IMR-90 (cell line): ENCODE measurements around the gene VAC14. TPM values are rescaled to one million over a fixed set of nuclear protein-coding genes. Genes with fewer than 3 reads are reported as not detected.

Experiments used
- ATAC-seq: fragments of 200-7000 bp; cut with Tn5 transposase; 2 replicates; pipeline ENCODE4 v1.9.1; 2020; ENCODE audit warnings: low read depth, mild to moderate bottlenecking, moderate library complexity
- BruUV-seq: library from RNA; stranded (reverse); fragments of 400-500 nt; replicated peaks from 2 replicates; lab custom pipeline; 2021; lab: Mats Ljungman, UMichigan
- CTCF ChIA-PET: fragments of 300-600 bp; formaldehyde crosslinking; extraction: SDS; loops from one replicate; lab custom pipeline; 2021; ENCODE audit warnings: antibody characterized with exemption; lab: Yijun Ruan, JAX
- POLR2A ChIA-PET: fragments of 300-600 bp; sonication (Branson Sonifier 250); formaldehyde crosslinking; loops from one replicate; lab custom pipeline; 2022; ENCODE audit warnings: antibody characterized with exemption; ENCODE audit not compliant: unreplicated experiment; lab: Charles Lee
- DNase-seq: peaks from one replicate; pipeline ENCODE4 v3.0.0; 2013
- H2AFZ ChIP-seq: replicated peaks from 2 replicates; pipeline ENCODE3; 2013; ENCODE audit warnings: low read length, mild to moderate bottlenecking; ENCODE audit not compliant: poor library complexity
- H2AK5ac ChIP-seq: 2 replicates; pipeline ENCODE4 v1.6.1; 2013; ENCODE audit warnings: low read depth, low read length, inconsistent platforms
- H2AK9ac ChIP-seq: replicated peaks from 2 replicates; pipeline ENCODE3; 2013; ENCODE audit warnings: mild to moderate bottlenecking, low read depth, low read length, moderate library complexity; ENCODE audit not compliant: poor library complexity
- H2BK120ac ChIP-seq: 2 replicates; pipeline ENCODE4 v1.6.1; 2013; ENCODE audit warnings: low read depth, low read length, inconsistent platforms
- H2BK15ac ChIP-seq: 3 replicates; pipeline ENCODE4 v1.6.1; 2013; ENCODE audit warnings: low read depth, low read length, inconsistent platforms
- H2BK20ac ChIP-seq: 2 replicates; pipeline ENCODE4 v1.6.1; 2013; ENCODE audit warnings: low read depth, mild to moderate bottlenecking, inconsistent platforms, low read length, moderate library complexity
- H2BK5ac ChIP-seq: 2 replicates; pipeline ENCODE4 v1.6.1; 2013; ENCODE audit warnings: mild to moderate bottlenecking, low read depth, low read length, inconsistent platforms; ENCODE audit not compliant: poor library complexity, severe bottlenecking
- H3K14ac ChIP-seq: replicated peaks from 2 replicates; pipeline ENCODE4 v1.6.1; 2013; ENCODE audit warnings: low read depth, low read length, inconsistent platforms
- H3K18ac ChIP-seq: 2 replicates; pipeline ENCODE4 v1.6.1; 2013; ENCODE audit warnings: low read depth, low read length, control low read depth
- H3K23ac ChIP-seq: 2 replicates; pipeline ENCODE4 v1.6.1; 2013; ENCODE audit warnings: low read depth, low read length, inconsistent platforms
- H3K27ac ChIP-seq: 2 replicates; pipeline ENCODE4 v1.5.1; 2013; ENCODE audit warnings: mild to moderate bottlenecking, control low read depth, low read length; ENCODE audit not compliant: insufficient read depth
- H3K27me3 ChIP-seq: 2 replicates; pipeline ENCODE4 v1.6.1; 2013; ENCODE audit warnings: low read length; ENCODE audit not compliant: control insufficient read depth, insufficient read depth
- H3K36me3 ChIP-seq: 2 replicates; pipeline ENCODE4 v1.6.1; 2013; ENCODE audit warnings: low read length, mixed read lengths; ENCODE audit not compliant: control insufficient read depth, insufficient read depth
- H3K4ac ChIP-seq: 2 replicates; pipeline ENCODE4 v1.6.1; 2013; ENCODE audit warnings: low read depth, low read length, inconsistent platforms
- H3K4me1 ChIP-seq: 2 replicates; pipeline ENCODE4 v1.6.1; 2013; ENCODE audit warnings: low read length, mixed read lengths; ENCODE audit not compliant: control insufficient read depth, insufficient read depth
- H3K4me2 ChIP-seq: 2 replicates; pipeline ENCODE4 v1.6.1; 2013; ENCODE audit warnings: low read depth, mild to moderate bottlenecking, control low read depth, low read length, moderate library complexity
- H3K4me3 ChIP-seq: 2 replicates; pipeline ENCODE4 v1.5.1; 2013; ENCODE audit warnings: low read depth, mild to moderate bottlenecking, control low read depth, low read length, moderate library complexity; ENCODE audit not compliant: insufficient read depth
- H3K56ac ChIP-seq: 2 replicates; pipeline ENCODE4 v1.6.1; 2013; ENCODE audit warnings: low read length, inconsistent platforms; ENCODE audit not compliant: insufficient read depth; ENCODE audit errors: extremely low read depth
- H3K79me1 ChIP-seq, 2 experiments: 2 replicates each; pipeline ENCODE4 v1.6.1; 2013; ENCODE audit warnings: low read length in 2 of 2, inconsistent platforms in 1 of 2, low read depth in 1 of 2
- H3K9ac ChIP-seq: 2 replicates; pipeline ENCODE4 v1.6.1; 2013; ENCODE audit warnings: low read depth, low read length, control low read depth
- H3K9me1 ChIP-seq: 2 replicates; pipeline ENCODE4 v1.6.1; 2013; ENCODE audit warnings: low read length, inconsistent platforms; ENCODE audit not compliant: insufficient read depth
- H3K9me3 ChIP-seq: 2 replicates; pipeline ENCODE4 v1.6.1; 2013; ENCODE audit warnings: low read length; ENCODE audit not compliant: control insufficient read depth, insufficient read depth
- H4K20me1 ChIP-seq: 2 replicates; pipeline ENCODE4 v1.6.1; 2013; ENCODE audit warnings: low read length, inconsistent platforms; ENCODE audit not compliant: insufficient read depth
- H4K5ac ChIP-seq: 2 replicates; pipeline ENCODE4 v1.6.1; 2013; ENCODE audit warnings: mild to moderate bottlenecking, low read depth, low read length, control low read depth
- H4K8ac ChIP-seq, 2 experiments: 2 replicates each; pipeline ENCODE4 v1.6.1; 2013; ENCODE audit warnings: low read depth in 2 of 2, low read length in 2 of 2, control low read depth in 1 of 2, inconsistent platforms in 1 of 2
- H4K91ac ChIP-seq: 2 replicates; pipeline ENCODE4 v1.6.1; 2013; ENCODE audit warnings: low read depth, low read length, inconsistent platforms; ENCODE audit not compliant: insufficient read depth
- BHLHE40 ChIP-seq: fragments of 150-350 bp; IDR thresholded peaks from 2 replicates; pipeline ENCODE4 v1.6.1; 2016; ENCODE audit warnings: mild to moderate bottlenecking, low read depth, low read length
- CEBPB ChIP-seq: IDR thresholded peaks from 2 replicates; pipeline ENCODE4 v1.6.1; 2012; ENCODE audit warnings: low read depth, low read length, improper control_type of control experiment
- ELK1 ChIP-seq: fragments of 150-350 bp; IDR thresholded peaks from 2 replicates; pipeline ENCODE4 v1.6.1; 2016; ENCODE audit warnings: low read depth, mild to moderate bottlenecking, low read length, moderate library complexity, borderline replicate concordance
- MAFK ChIP-seq: IDR thresholded peaks from 2 replicates; pipeline ENCODE4 v1.6.1; 2012; ENCODE audit warnings: low read depth, low read length, improper control_type of control experiment
- MAZ ChIP-seq: IDR thresholded peaks from 2 replicates; pipeline ENCODE4 v1.6.1; 2012; ENCODE audit warnings: low read depth, mild to moderate bottlenecking, low read length, improper control_type of control experiment, moderate library complexity, borderline replicate concordance
- MXI1 ChIP-seq: IDR thresholded peaks from 2 replicates; pipeline ENCODE4 v1.6.1; 2012; ENCODE audit warnings: low read depth, mild to moderate bottlenecking, low read length, moderate library complexity, borderline replicate concordance
- NFE2L2 ChIP-seq: fragments of 150-350 bp; IDR thresholded peaks from 2 replicates; pipeline ENCODE4 v1.6.1; 2016; ENCODE audit warnings: low read depth, mild to moderate bottlenecking, low read length
- POLR2A ChIP-seq: IDR thresholded peaks from 2 replicates; pipeline ENCODE4 v1.6.1; 2012; ENCODE audit warnings: mild to moderate bottlenecking, low read depth, low read length
- RAD21 ChIP-seq: IDR thresholded peaks from 2 replicates; pipeline ENCODE4 v1.6.1; 2012; ENCODE audit warnings: low read length, improper control_type of control experiment
- RFX5 ChIP-seq: IDR thresholded peaks from 2 replicates; pipeline ENCODE4 v1.8.0; 2012; ENCODE audit warnings: low read depth, mild to moderate bottlenecking, low read length, moderate library complexity
- USF2 ChIP-seq: fragments of 150-350 bp; IDR thresholded peaks from 2 replicates; pipeline ENCODE4 v1.6.1; 2017; ENCODE audit warnings: mild to moderate bottlenecking, antibody characterized with exemption, low read length, low read depth
- WGBS, 2 experiments: methylation state at CpG; one replicate each; pipeline versions ENCODE4 v1.1.5 to v1.1.7; 2013; ENCODE audit warnings: missing lambda C conversion rate in 2 of 2; ENCODE audit not compliant: insufficient read length in 1 of 2; ENCODE audit errors: extremely low coverage in 2 of 2; 5-methylcytosine and 5-hydroxymethylcytosine counted together
- dilution Hi-C: fragments of 300-500 bp; cut with HindIII; formaldehyde crosslinking; loops from one replicate; pipeline ENCODE4 v1.14.3; 2018; ENCODE audit warnings: low sequenced_read_pairs; ENCODE audit not compliant: unreplicated experiment
- in situ Hi-C: fragments of 300-500 bp; cut with MboI; formaldehyde crosslinking; loops from 3 replicates; pipeline ENCODE4 v1.14.3; 2019; ENCODE audit warnings: low sequenced_read_pairs, inconsistent platforms, mixed read lengths
- intact Hi-C: fragments of 100-400 bp; cut with micrococcal nuclease; formaldehyde crosslinking; loops from 2 replicates; pipeline ENCODE4 v1.10.0; 2022
- polyA plus RNA-seq, 3 experiments: library from polyadenylated mRNA; depleted of rRNA; stranded (reverse); fragments of >200 nt; gene quantifications; 2 replicates each; pipeline ENCODE4 v1.2.3, GENCODE V29; 2012; ENCODE audit warnings: low replicate concordance in 1 of 3
- total RNA-seq: library from RNA; depleted of rRNA; stranded (reverse); fragments of >200 nt; gene quantifications from 2 replicates; pipeline ENCODE4 v1.2.3, GENCODE V29; 2012
- TF ChIP-seq, protein P1 (sequence below): conservative IDR thresholded peaks from 2 replicates; pipeline ENCODE4 v1.5.1; 2012; ENCODE audit warnings: mild to moderate bottlenecking, low read depth, low read length, improper control_type of control experiment

The VAC14 gene
- total and polyA plus RNA-seq, 2 of the 4 experiments (the other 2 are of a cell fraction), result 21.1 to 40.2 TPM

DNA sequence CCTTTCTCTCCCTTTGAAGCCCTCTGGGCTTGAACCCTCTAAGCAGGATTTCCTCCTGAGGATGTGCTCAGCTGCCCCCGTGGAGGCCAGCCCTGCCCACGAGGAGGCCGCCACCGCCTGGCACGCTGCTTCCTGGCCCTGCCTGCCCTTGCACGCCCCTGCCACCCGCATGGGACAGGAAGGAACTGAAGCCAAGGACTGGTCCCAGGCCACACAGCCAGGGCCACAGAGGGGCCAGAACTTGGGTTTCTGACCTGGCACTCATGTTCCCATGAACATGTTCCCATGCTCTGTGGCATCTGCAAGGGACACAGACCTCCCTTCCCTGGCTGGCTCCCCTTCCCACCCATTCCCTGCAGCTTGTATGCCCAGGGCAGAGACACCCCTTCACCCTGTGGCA, 91.0 kb downstream of the VAC14 start:
- peak overlapping the region; percentile 40 for H2AK5ac ChIP-seq
- no peak overlapping the region for H3K4me3 ChIP-seq
- 0 out of 2 replicates have a peak overlapping the region, but pooled peaks have one; percentile 20 for H2BK20ac ChIP-seq
- H2BK120ac ChIP-seq, result peak overlapping the region; percentile 36; the same call in 1 of the 2 replicates
- no peak overlapping the region for H3K4me2 ChIP-seq
- no peaks in the 10 kb centered on the region for H3K36me3 ChIP-seq
- H2BK5ac ChIP-seq, result no peak overlapping the region
- H3K4me1 ChIP-seq, result peaks cover 41% of the 10 kb centered on the region
- peaks cover 50% of the 10 kb centered on the region for H3K9me1 ChIP-seq
- H3K9ac ChIP-seq, result no peak overlapping the region
- no peak overlapping the region for H4K5ac ChIP-seq
- ATAC-seq, result no peak
- in situ Hi-C loops, result no loop called here
- H2AFZ ChIP-seq, result no peak overlapping the region
- peaks cover 9 to 59% of the 10 kb centered on the region in 2 experiments for H3K79me1 ChIP-seq
- H4K8ac ChIP-seq, result no peak overlapping the region
- no TSS peak for BruUV-seq
- H3K18ac ChIP-seq, result no peak overlapping the region
- dilution Hi-C loops, result no loop called here
- no peak for DNase-seq
- intact Hi-C loops, result no loop called here
- H3K4ac ChIP-seq, result peak overlapping the region; percentile 44
- H3K9me3 ChIP-seq, result no peaks in the 10 kb centered on the region
- 90% methylated on average over 7 of the region's 7 CpGs; no CpG with 5 or more reads in 1 of the 2 experiments for WGBS, 2 experiments
- no peak overlapping the region for H3K56ac ChIP-seq
- H4K20me1 ChIP-seq, result no peaks in the 10 kb centered on the region
- no peak overlapping the region for H2AK9ac ChIP-seq
- CTCF ChIA-PET, result no interaction called here
- no peaks in the 10 kb centered on the region for H3K27me3 ChIP-seq
- H3K27ac ChIP-seq, result no peak overlapping the region
- H4K91ac ChIP-seq, result peak overlapping the region; percentile 33; the same call in 1 of the 2 replicates
- peak overlapping the region; percentile 57; the same call in 2 of the 3 replicates for H2BK15ac ChIP-seq
- H3K14ac ChIP-seq, result no peak overlapping the region
- H3K23ac ChIP-seq, result no peak overlapping the region
- no peak for TF ChIP-seq RAD21
- no peak for TF ChIP-seq RFX5
- no peak for TF ChIP-seq MAFK
- TF ChIP-seq CEBPB, result no peak
- TF ChIP-seq NFE2L2, result no peak
- no peak for TF ChIP-seq POLR2A
- TF ChIP-seq, protein P1, sequence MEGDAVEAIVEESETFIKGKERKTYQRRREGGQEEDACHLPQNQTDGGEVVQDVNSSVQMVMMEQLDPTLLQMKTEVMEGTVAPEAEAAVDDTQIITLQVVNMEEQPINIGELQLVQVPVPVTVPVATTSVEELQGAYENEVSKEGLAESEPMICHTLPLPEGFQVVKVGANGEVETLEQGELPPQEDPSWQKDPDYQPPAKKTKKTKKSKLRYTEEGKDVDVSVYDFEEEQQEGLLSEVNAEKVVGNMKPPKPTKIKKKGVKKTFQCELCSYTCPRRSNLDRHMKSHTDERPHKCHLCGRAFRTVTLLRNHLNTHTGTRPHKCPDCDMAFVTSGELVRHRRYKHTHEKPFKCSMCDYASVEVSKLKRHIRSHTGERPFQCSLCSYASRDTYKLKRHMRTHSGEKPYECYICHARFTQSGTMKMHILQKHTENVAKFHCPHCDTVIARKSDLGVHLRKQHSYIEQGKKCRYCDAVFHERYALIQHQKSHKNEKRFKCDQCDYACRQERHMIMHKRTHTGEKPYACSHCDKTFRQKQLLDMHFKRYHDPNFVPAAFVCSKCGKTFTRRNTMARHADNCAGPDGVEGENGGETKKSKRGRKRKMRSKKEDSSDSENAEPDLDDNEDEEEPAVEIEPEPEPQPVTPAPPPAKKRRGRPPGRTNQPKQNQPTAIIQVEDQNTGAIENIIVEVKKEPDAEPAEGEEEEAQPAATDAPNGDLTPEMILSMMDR, result no peak
- TF ChIP-seq MXI1, result no peak
- TF ChIP-seq BHLHE40, result no peak
- no peak for TF ChIP-seq MAZ
- TF ChIP-seq USF2, result no peak
- TF ChIP-seq ELK1, result no peak
- POLR2A ChIA-PET, result no interaction called here
